CD4-positive, alpha-beta memory T cell (primary cell): ENCODE data around the gene ZNF407. TPM values are rescaled to one million over a fixed set of nuclear protein-coding genes. Genes with fewer than 3 reads are reported as not detected.

Source experiments
- CTCF ChIA-PET: fragments of 350-600 bp; sonication (Branson Sonifier 250); formaldehyde crosslinking; loops from one replicate; lab custom pipeline; 2021; ENCODE audit warnings: inconsistent platforms; ENCODE audit not compliant: partially characterized antibody; lab: Charles Lee
- POLR2A ChIA-PET: fragments of 350-600 bp; sonication (Branson Sonifier 250); formaldehyde crosslinking; loops from one replicate; lab custom pipeline; 2021; ENCODE audit not compliant: partially characterized antibody; lab: Charles Lee
- DNase-seq, 5 donors: peaks; one replicate each; pipeline versions ENCODE4 v3.0.0 to v3.0.0-alpha.2; 2020 to 2022; ENCODE audit warnings: mixed read lengths in 1 of 5
- H3K27ac ChIP-seq: one replicate; pipeline ENCODE4 v1.7.0; 2013; ENCODE audit warnings: low read depth, low read length
- H3K27me3 ChIP-seq: 2 replicates; pipeline ENCODE4 v1.7.0; 2013; ENCODE audit warnings: mild to moderate bottlenecking, low read length, moderate library complexity; ENCODE audit not compliant: insufficient read depth
- H3K36me3 ChIP-seq: 2 replicates; pipeline ENCODE4 v1.7.0; 2013; ENCODE audit warnings: mild to moderate bottlenecking, low read length, moderate library complexity; ENCODE audit not compliant: insufficient read depth
- H3K4me1 ChIP-seq: 2 replicates; pipeline ENCODE4 v1.7.0; 2013; ENCODE audit warnings: mild to moderate bottlenecking, low read length, moderate library complexity; ENCODE audit not compliant: insufficient read depth
- H3K4me3 ChIP-seq, 2 donors: one replicate each; pipeline ENCODE4 v1.7.0; 2013; ENCODE audit warnings: low read length in 2 of 2, mild to moderate bottlenecking in 1 of 2
- H3K9me3 ChIP-seq, 2 donors: one replicate each; pipeline ENCODE4 v1.7.0; 2013; ENCODE audit warnings: low read length in 2 of 2, control low read depth in 1 of 2; ENCODE audit not compliant: control insufficient read depth in 1 of 2
- H3K27ac Mint-ChIP-seq, 7 donors: one replicate each; pipeline ENCODE4 v1.8.0; 2020 to 2021; ENCODE audit warnings: mixed read lengths in 7 of 7, mild to moderate bottlenecking in 6 of 7, inconsistent platforms in 3 of 7, moderate library complexity in 3 of 7
- H3K27me3 Mint-ChIP-seq, 2 donors: one replicate each; pipeline ENCODE4 v1.8.0; 2020 to 2021; ENCODE audit warnings: mixed read lengths in 2 of 2
- H3K36me3 Mint-ChIP-seq, 2 donors: one replicate each; pipeline ENCODE4 v1.8.0; 2020 to 2021; ENCODE audit warnings: mixed read lengths in 2 of 2, inconsistent platforms in 1 of 2, mild to moderate bottlenecking in 1 of 2
- H3K4me1 Mint-ChIP-seq, 4 donors: one replicate each; pipeline ENCODE4 v1.8.0; 2020 to 2021; ENCODE audit warnings: mixed read lengths in 4 of 4, mild to moderate bottlenecking in 1 of 4
- H3K4me3 Mint-ChIP-seq, 8 donors: one replicate each; pipeline ENCODE4 v1.8.0; 2020 to 2021; ENCODE audit warnings: mixed read lengths in 8 of 8, mild to moderate bottlenecking in 7 of 8, moderate library complexity in 6 of 8, inconsistent platforms in 3 of 8
- H3K9me3 Mint-ChIP-seq, 8 donors: one replicate each; pipeline ENCODE4 v1.8.0; 2020 to 2021; ENCODE audit warnings: mixed read lengths in 8 of 8, mild to moderate bottlenecking in 5 of 8, inconsistent platforms in 3 of 8, moderate library complexity in 1 of 8
- intact Hi-C: fragments of 100-400 bp; cut with micrococcal nuclease; formaldehyde crosslinking; loops from one replicate; pipeline ENCODE4 v1.15.1; 2023
- polyA plus RNA-seq, 2 donors: library from polyadenylated mRNA; unstranded; fragments of 300-500 nt; fragmentation: Illumina TruSeq; gene quantifications; one replicate each; pipeline ENCODE4 v1.2.3, GENCODE V29; 2021
- total RNA-seq, 2 experiments: library from RNA; stranded (reverse); gene quantifications; one replicate each; pipeline ENCODE4 v1.2.3, GENCODE V29; 2021

ZNF407 gene
- total and polyA plus RNA-seq, 4 experiments from 2014 or later: 1.8 to 26.9 (median 15.3) TPM

GRCh38 chr18:74569401-74569800 is 28.3 kb upstream of the ZNF407 start:
- H3K36me3 ChIP-seq: no peaks in the 10 kb centered on the region
- no peaks in the 10 kb centered on the region for H3K27me3 ChIP-seq
- H3K9me3 Mint-ChIP-seq: peaks cover 0 to 18% (median 6%) of the 10 kb centered on the region in 8 donors
- peaks cover 20 to 25% of the 10 kb centered on the region in 2 donors for H3K27me3 Mint-ChIP-seq
- no peak for DNase-seq
- H3K36me3 Mint-ChIP-seq: no peaks in the 10 kb centered on the region
- no peak overlapping the region for H3K27ac Mint-ChIP-seq
- H3K9me3 ChIP-seq: no peaks in the 10 kb centered on the region
- intact Hi-C loops: no loop called here
- H3K4me1 ChIP-seq: no peaks in the 10 kb centered on the region
- H3K4me3 Mint-ChIP-seq: no peak overlapping the region
- H3K4me3 ChIP-seq: no peak overlapping the region
- ChIA-PET CTCF (interaction anchor here (1.1 kb wide), 1 partner anchor 18 kb away, joined by 4 read pairs; no protein-coding TSS in a partner anchor), POLR2A (no interaction called here)
- no peak overlapping the region for H3K27ac ChIP-seq
- H3K4me1 Mint-ChIP-seq: peaks cover 0 to 3% (median 0%) of the 10 kb centered on the region in 4 donors

- no peaks in the 10 kb centered on the region for H3K9me3 ChIP-seq
- ChIA-PET CTCF (interaction anchor here (0.6 to 1.1 kb wide), 2 partner anchors 19 to 44 kb away, joined by 3 to 4 read pairs; no protein-coding TSS in a partner anchor), POLR2A (no interaction called here)
- no peaks in the 10 kb centered on the region for H3K27me3 ChIP-seq
- DNase-seq: no peak
- H3K4me3 ChIP-seq: no peak overlapping the region
- Mint-ChIP-seq H3K9me3 (peaks cover 0 to 12% (median 6%) of the 10 kb centered on the region in 8 donors), H3K4me1 (peaks cover 0 to 3% (median 0%) of the 10 kb centered on the region in 4 donors), H3K36me3 (no peaks in the 10 kb centered on the region), H3K27me3 (peaks cover 16 to 29% of the 10 kb centered on the region in 2 donors), H3K27ac (peak overlapping the region in 1 of 7 donors; percentile 22), H3K4me3 (no peak overlapping the region)
- no peaks in the 10 kb centered on the region for H3K4me1 ChIP-seq
- intact Hi-C loops: no loop called here
- H3K36me3 ChIP-seq: no peaks in the 10 kb centered on the region
- H3K27ac ChIP-seq: no peak overlapping the region
Measured at GRCh38 chr18:74570266-74570665, 27.4 kb upstream of the ZNF407 start.

- H3K4me1 ChIP-seq: no peaks in the 10 kb centered on the region
- no peaks in the 10 kb centered on the region for H3K27me3 ChIP-seq
- no peaks in the 10 kb centered on the region for H3K9me3 ChIP-seq
- no peaks in the 10 kb centered on the region for H3K36me3 Mint-ChIP-seq
- no peaks in the 10 kb centered on the region for H3K36me3 ChIP-seq
- H3K4me1 Mint-ChIP-seq: peaks cover 0 to 3% (median 0%) of the 10 kb centered on the region in 4 donors
- H3K27ac ChIP-seq: no peak overlapping the region
- intact Hi-C loops: no loop called here
- H3K4me3 ChIP-seq: no peak overlapping the region
- ChIA-PET POLR2A (no interaction called here), CTCF (no interaction called here)
- DNase-seq: no peak
- H3K27ac Mint-ChIP-seq: peak overlapping the region in 1 of 7 donors; percentile 15
- peaks cover 16 to 29% of the 10 kb centered on the region in 2 donors for H3K27me3 Mint-ChIP-seq
- H3K4me3 Mint-ChIP-seq: no peak overlapping the region
- peaks cover 0 to 2% (median 0%) of the 10 kb centered on the region in 8 donors for H3K9me3 Mint-ChIP-seq
Measured at GRCh38 chr18:74571895-74572680, 25.6 kb upstream of the ZNF407 start.

GRCh38 chr18:74573053-74573452 is 24.6 kb upstream of the ZNF407 start:
- H3K4me3 ChIP-seq: no peak overlapping the region
- intact Hi-C loops: no loop called here
- H3K27me3 ChIP-seq: no peaks in the 10 kb centered on the region
- H3K4me1 Mint-ChIP-seq: peaks cover 0 to 3% (median 0%) of the 10 kb centered on the region in 4 donors
- H3K4me3 Mint-ChIP-seq: no peak overlapping the region
- ChIA-PET POLR2A (no interaction called here), CTCF (no interaction called here)
- no peaks in the 10 kb centered on the region for H3K36me3 ChIP-seq
- peaks cover 14 to 28% of the 10 kb centered on the region in 2 donors for H3K27me3 Mint-ChIP-seq
- no peak for DNase-seq
- H3K9me3 Mint-ChIP-seq: peaks cover 0 to 2% (median 0%) of the 10 kb centered on the region in 8 donors
- H3K27ac ChIP-seq: no peak overlapping the region
- no peaks in the 10 kb centered on the region for H3K9me3 ChIP-seq
- no peaks in the 10 kb centered on the region for H3K4me1 ChIP-seq
- no peaks in the 10 kb centered on the region for H3K36me3 Mint-ChIP-seq
- H3K27ac Mint-ChIP-seq: no peak overlapping the region

- CTCF ChIA-PET: no interaction called here
Measured at GRCh38 chr18:74574916-74575315, 22.8 kb upstream of the ZNF407 start.

GRCh38 chr18:74577019-74577418 is 20.7 kb upstream of the ZNF407 start:
- intact Hi-C loops: no loop called here
- DNase-seq: no peak
- CTCF ChIA-PET: no interaction called here
- Mint-ChIP-seq H3K4me1 (peaks cover 0 to 3% (median 0%) of the 10 kb centered on the region in 4 donors), H3K4me3 (no peak overlapping the region), H3K27me3 (peaks cover 12 to 37% of the 10 kb centered on the region in 2 donors), H3K27ac (no peak overlapping the region), H3K9me3 (no peaks in the 10 kb centered on the region), H3K36me3 (no peaks in the 10 kb centered on the region)
- no peak overlapping the region for H3K27ac ChIP-seq
- POLR2A ChIA-PET: no interaction called here
- no peaks in the 10 kb centered on the region for H3K4me1 ChIP-seq
- no peaks in the 10 kb centered on the region for H3K9me3 ChIP-seq
- H3K27me3 ChIP-seq: no peaks in the 10 kb centered on the region
- H3K4me3 ChIP-seq: no peak overlapping the region
- H3K36me3 ChIP-seq: no peaks in the 10 kb centered on the region

More at GRCh38 chr18:74574916-74575315, 22.8 kb upstream of the ZNF407 start:
- H3K27ac ChIP-seq: no peak overlapping the region
- H3K4me3 ChIP-seq: no peak overlapping the region
- Mint-ChIP-seq H3K4me3 (no peak overlapping the region), H3K4me1 (peaks cover 0 to 3% (median 0%) of the 10 kb centered on the region in 4 donors), H3K27ac (peak overlapping the region in 1 of 7 donors; percentile 30), H3K27me3 (peaks cover 6 to 29% of the 10 kb centered on the region in 2 donors), H3K9me3 (peaks cover 0 to 2% (median 0%) of the 10 kb centered on the region in 8 donors), H3K36me3 (no peaks in the 10 kb centered on the region)
- no peaks in the 10 kb centered on the region for H3K4me1 ChIP-seq
- DNase-seq: no peak
- POLR2A ChIA-PET: no interaction called here
- no peaks in the 10 kb centered on the region for H3K36me3 ChIP-seq
- no peaks in the 10 kb centered on the region for H3K9me3 ChIP-seq
- no peaks in the 10 kb centered on the region for H3K27me3 ChIP-seq
- intact Hi-C loops: no loop called here

GRCh38 chr18:74579496-74580065 is 18.1 kb upstream of the ZNF407 start:
- Histone ChIP-seq H3K27me3 (no peaks in the 10 kb centered on the region), H3K4me1 (no peaks in the 10 kb centered on the region), H3K9me3 (no peaks in the 10 kb centered on the region), H3K4me3 (no peak overlapping the region), H3K27ac (no peak overlapping the region), H3K36me3 (no peaks in the 10 kb centered on the region)
- CTCF ChIA-PET: interaction anchor here (1.5 kb wide), 1 partner anchor 28 kb away, joined by 6 read pairs; no protein-coding TSS in a partner anchor
- intact Hi-C loops: no loop called here
- H3K27me3 Mint-ChIP-seq: peaks cover 18 to 44% of the 10 kb centered on the region in 2 donors
- no peaks in the 10 kb centered on the region for H3K9me3 Mint-ChIP-seq
- no peak overlapping the region for H3K4me3 Mint-ChIP-seq
- H3K36me3 Mint-ChIP-seq: no peaks in the 10 kb centered on the region
- H3K4me1 Mint-ChIP-seq: no peaks in the 10 kb centered on the region
- DNase-seq: no peak
- POLR2A ChIA-PET: no interaction called here
- no peak overlapping the region for H3K27ac Mint-ChIP-seq
